Esophagus squamous epithelium (tissue), 4 donors: ENCODE data around the gene SF1.

Experiments used
- CTCF ChIP-seq, 6 experiments: fragments of 450-650 bp in 4 of 6; fragments of 200-600 bp in 2 of 6; sonication (generic) in 2 of 6; IDR thresholded peaks; one replicate each; pipeline ENCODE4 v1.5.1; 2016 to 2019; ENCODE audit warnings: antibody characterized with exemption in 6 of 6, mild to moderate bottlenecking in 4 of 6, moderate library complexity in 4 of 6
- POLR2A ChIP-seq, 4 donors: fragments of 450-650 bp; IDR thresholded peaks; one replicate each; pipeline ENCODE4 v1.6.1; 2017; ENCODE audit warnings: antibody characterized with exemption in 4 of 4, mild to moderate bottlenecking in 4 of 4, moderate library complexity in 3 of 4

GRCh38 chr11:64794526-64794925, 16.2 kb upstream of the SF1 start:
- TF ChIP-seq POLR2A (IDR thresholded peaks at IDR 0.05) (no peak), CTCF (IDR thresholded peaks at IDR 0.05) (no peak)
